ENCODE measurements around the gene UBAP2. TPM values are rescaled to one million over a fixed set of nuclear protein-coding genes. Genes with fewer than 3 reads are reported as not detected.

Gene UBAP2
- total RNA-seq, 1 donor from 2014 or later = 73.3 TPM

- Histone ChIP-seq H3K4me1 (ENCODE audit: insufficient read depth, low read length) (no peaks in the 10 kb centered on the region), H4K20me1 (ENCODE audit: insufficient read depth, low read length) (peaks cover 80% of the 10 kb centered on the region), H3K9ac (ENCODE audit: low read length) (no peak overlapping the region), H3K27me3 (ENCODE audit: insufficient read depth, low read length) (no peaks in the 10 kb centered on the region), H2AFZ (ENCODE audit: low read depth, low read length) (no peak overlapping the region), H3K9me3 (ENCODE audit: insufficient read depth, low read depth, low read length) (no peaks in the 10 kb centered on the region), H3K27ac (ENCODE audit: low read depth, low read length) (no peak overlapping the region), H3K4me3 (ENCODE audit: insufficient read depth, low read depth, low read length) (no peak overlapping the region), H3K4me2 (ENCODE audit: low read length) (no peak overlapping the region), H3K36me3 (ENCODE audit: insufficient read depth, low read length) (peaks cover 8% of the 10 kb centered on the region), H3K79me2 (ENCODE audit: insufficient read depth, low read length) (peaks cover 84% of the 10 kb centered on the region)
- peaks cover 14% of the 10 kb centered on the region for H3K4me1 Mint-ChIP-seq (ENCODE audit: low read depth, unreplicated experiment)
- no peak for DNase-seq (ENCODE audit: low read depth)
- no peak overlapping the region for H3K27ac Mint-ChIP-seq (ENCODE audit: unreplicated experiment)
- H3K27me3 Mint-ChIP-seq (ENCODE audit: low read depth, unreplicated experiment) = no peaks in the 10 kb centered on the region
- no peaks in the 10 kb centered on the region for H3K9me3 Mint-ChIP-seq (ENCODE audit: unreplicated experiment)
- TF ChIP-seq, protein P1, sequence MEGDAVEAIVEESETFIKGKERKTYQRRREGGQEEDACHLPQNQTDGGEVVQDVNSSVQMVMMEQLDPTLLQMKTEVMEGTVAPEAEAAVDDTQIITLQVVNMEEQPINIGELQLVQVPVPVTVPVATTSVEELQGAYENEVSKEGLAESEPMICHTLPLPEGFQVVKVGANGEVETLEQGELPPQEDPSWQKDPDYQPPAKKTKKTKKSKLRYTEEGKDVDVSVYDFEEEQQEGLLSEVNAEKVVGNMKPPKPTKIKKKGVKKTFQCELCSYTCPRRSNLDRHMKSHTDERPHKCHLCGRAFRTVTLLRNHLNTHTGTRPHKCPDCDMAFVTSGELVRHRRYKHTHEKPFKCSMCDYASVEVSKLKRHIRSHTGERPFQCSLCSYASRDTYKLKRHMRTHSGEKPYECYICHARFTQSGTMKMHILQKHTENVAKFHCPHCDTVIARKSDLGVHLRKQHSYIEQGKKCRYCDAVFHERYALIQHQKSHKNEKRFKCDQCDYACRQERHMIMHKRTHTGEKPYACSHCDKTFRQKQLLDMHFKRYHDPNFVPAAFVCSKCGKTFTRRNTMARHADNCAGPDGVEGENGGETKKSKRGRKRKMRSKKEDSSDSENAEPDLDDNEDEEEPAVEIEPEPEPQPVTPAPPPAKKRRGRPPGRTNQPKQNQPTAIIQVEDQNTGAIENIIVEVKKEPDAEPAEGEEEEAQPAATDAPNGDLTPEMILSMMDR (IDR thresholded peaks at IDR 0.05; ENCODE audit: insufficient read depth, low read depth, low read length) = no peak
- no peak for TF ChIP-seq EZH2 (IDR thresholded peaks at IDR 0.05; ENCODE audit: insufficient read depth, low read length)
- FAIRE-seq = no peak
- no peak overlapping the region for H3K4me3 Mint-ChIP-seq (ENCODE audit: unreplicated experiment)
- peaks cover under 1% of the 10 kb centered on the region for H3K36me3 Mint-ChIP-seq (ENCODE audit: low read depth, unreplicated experiment)
Observed at GRCh38 chr9:33906769-33907168, 141.9 kb downstream of the UBAP2 start.

DNA sequence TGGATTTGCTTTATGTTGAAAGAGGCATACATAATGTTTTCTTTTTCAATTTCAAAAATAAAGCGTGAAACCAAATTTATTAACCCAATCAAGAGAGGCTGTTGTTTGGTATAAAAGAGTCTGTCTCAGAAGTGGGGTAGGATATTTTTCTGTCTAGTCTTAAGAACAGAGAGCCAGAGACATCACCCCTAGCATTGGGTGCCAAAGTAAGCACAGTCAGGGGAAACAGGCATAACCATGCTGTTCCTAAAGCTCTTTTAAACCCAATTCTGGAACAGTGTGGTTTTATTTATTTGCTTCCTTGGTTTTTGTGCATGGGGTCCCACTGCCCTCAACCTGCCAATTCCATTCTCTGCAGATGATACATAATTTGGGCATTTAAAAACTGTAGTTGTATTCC, 143.6 kb downstream of the UBAP2 start:
- Histone ChIP-seq H3K9ac (ENCODE audit: low read length) (no peak overlapping the region), H3K27me3 (ENCODE audit: insufficient read depth, low read length) (no peaks in the 10 kb centered on the region), H3K27ac (ENCODE audit: low read depth, low read length) (no peak overlapping the region), H3K9me3 (ENCODE audit: insufficient read depth, low read depth, low read length) (no peaks in the 10 kb centered on the region), H3K79me2 (ENCODE audit: insufficient read depth, low read length) (peaks cover 91% of the 10 kb centered on the region), H3K4me1 (ENCODE audit: insufficient read depth, low read length) (no peaks in the 10 kb centered on the region), H3K4me2 (ENCODE audit: low read length) (no peak overlapping the region), H2AFZ (ENCODE audit: low read depth, low read length) (no peak overlapping the region), H3K4me3 (ENCODE audit: insufficient read depth, low read depth, low read length) (no peak overlapping the region), H4K20me1 (ENCODE audit: insufficient read depth, low read length) (peaks cover 82% of the 10 kb centered on the region), H3K36me3 (ENCODE audit: insufficient read depth, low read length) (peaks cover 9% of the 10 kb centered on the region)
- Mint-ChIP-seq H3K9me3 (ENCODE audit: unreplicated experiment) (no peaks in the 10 kb centered on the region), H3K4me1 (ENCODE audit: low read depth, unreplicated experiment) (peaks cover 14% of the 10 kb centered on the region), H3K27me3 (ENCODE audit: low read depth, unreplicated experiment) (no peaks in the 10 kb centered on the region), H3K36me3 (ENCODE audit: low read depth, unreplicated experiment) (peaks cover 3% of the 10 kb centered on the region), H3K27ac (ENCODE audit: unreplicated experiment) (no peak overlapping the region), H3K4me3 (ENCODE audit: unreplicated experiment) (no peak overlapping the region)
- no peak for TF ChIP-seq EZH2 (IDR thresholded peaks at IDR 0.05; ENCODE audit: insufficient read depth, low read length)
- TF ChIP-seq, protein P1 (IDR thresholded peaks at IDR 0.05; ENCODE audit: insufficient read depth, low read depth, low read length) = no peak
- no peak for FAIRE-seq
- no peak for DNase-seq (ENCODE audit: low read depth)

- H3K9me3 Mint-ChIP-seq (ENCODE audit: unreplicated experiment) = no peaks in the 10 kb centered on the region
- TF ChIP-seq EZH2 (IDR thresholded peaks at IDR 0.05; ENCODE audit: insufficient read depth, low read length) = no peak
- TF ChIP-seq, protein P1 (IDR thresholded peaks at IDR 0.05; ENCODE audit: insufficient read depth, low read depth, low read length) = no peak
- Histone ChIP-seq H3K27ac (ENCODE audit: low read depth, low read length) (no peak overlapping the region), H3K9me3 (ENCODE audit: insufficient read depth, low read depth, low read length) (no peaks in the 10 kb centered on the region), H3K79me2 (ENCODE audit: insufficient read depth, low read length) (peaks cover 88% of the 10 kb centered on the region), H3K4me1 (ENCODE audit: insufficient read depth, low read length) (no peaks in the 10 kb centered on the region), H3K4me3 (ENCODE audit: insufficient read depth, low read depth, low read length) (no peak overlapping the region), H2AFZ (ENCODE audit: low read depth, low read length) (no peak overlapping the region), H3K27me3 (ENCODE audit: insufficient read depth, low read length) (no peaks in the 10 kb centered on the region), H3K4me2 (ENCODE audit: low read length) (no peak overlapping the region), H3K9ac (ENCODE audit: low read length) (no peak overlapping the region), H3K36me3 (ENCODE audit: insufficient read depth, low read length) (peaks cover 15% of the 10 kb centered on the region), H4K20me1 (ENCODE audit: insufficient read depth, low read length) (peaks cover 77% of the 10 kb centered on the region)
- H3K4me3 Mint-ChIP-seq (ENCODE audit: unreplicated experiment) = no peak overlapping the region
- no peak for DNase-seq (ENCODE audit: low read depth)
- H3K27me3 Mint-ChIP-seq (ENCODE audit: low read depth, unreplicated experiment) = no peaks in the 10 kb centered on the region
- H3K36me3 Mint-ChIP-seq (ENCODE audit: low read depth, unreplicated experiment) = peaks cover 3% of the 10 kb centered on the region
- H3K27ac Mint-ChIP-seq (ENCODE audit: unreplicated experiment) = no peak overlapping the region
- peaks cover 14% of the 10 kb centered on the region for H3K4me1 Mint-ChIP-seq (ENCODE audit: low read depth, unreplicated experiment)
- FAIRE-seq = no peak
Observed at GRCh38 chr9:33903157-33903780, 145.4 kb downstream of the UBAP2 start.

Measured in astrocyte (in vitro differentiated cells and primary cell).